A549 treated with GW870086 at 1 μM for 4 hours (cell line): Measurements from ENCODE around the gene SCCPDH. TPM values are rescaled to one million over a fixed set of nuclear protein-coding genes. Genes with fewer than 3 reads are reported as not detected.

Experiments
- total RNA-seq: library from RNA; stranded (reverse); fragments of 200-300 nt; extraction: Qiagen RNA extraction; gene quantifications from 5 replicates; pipeline ENCODE4 v1.2.3, GENCODE V29; 2022; ENCODE audit warnings: low read depth

The SCCPDH gene, protein sequence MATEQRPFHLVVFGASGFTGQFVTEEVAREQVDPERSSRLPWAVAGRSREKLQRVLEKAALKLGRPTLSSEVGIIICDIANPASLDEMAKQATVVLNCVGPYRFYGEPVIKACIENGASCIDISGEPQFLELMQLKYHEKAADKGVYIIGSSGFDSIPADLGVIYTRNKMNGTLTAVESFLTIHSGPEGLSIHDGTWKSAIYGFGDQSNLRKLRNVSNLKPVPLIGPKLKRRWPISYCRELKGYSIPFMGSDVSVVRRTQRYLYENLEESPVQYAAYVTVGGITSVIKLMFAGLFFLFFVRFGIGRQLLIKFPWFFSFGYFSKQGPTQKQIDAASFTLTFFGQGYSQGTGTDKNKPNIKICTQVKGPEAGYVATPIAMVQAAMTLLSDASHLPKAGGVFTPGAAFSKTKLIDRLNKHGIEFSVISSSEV
- total RNA-seq = 44.9 to 51.4 TPM (median 46.6 TPM) in 5 replicates

DNA sequence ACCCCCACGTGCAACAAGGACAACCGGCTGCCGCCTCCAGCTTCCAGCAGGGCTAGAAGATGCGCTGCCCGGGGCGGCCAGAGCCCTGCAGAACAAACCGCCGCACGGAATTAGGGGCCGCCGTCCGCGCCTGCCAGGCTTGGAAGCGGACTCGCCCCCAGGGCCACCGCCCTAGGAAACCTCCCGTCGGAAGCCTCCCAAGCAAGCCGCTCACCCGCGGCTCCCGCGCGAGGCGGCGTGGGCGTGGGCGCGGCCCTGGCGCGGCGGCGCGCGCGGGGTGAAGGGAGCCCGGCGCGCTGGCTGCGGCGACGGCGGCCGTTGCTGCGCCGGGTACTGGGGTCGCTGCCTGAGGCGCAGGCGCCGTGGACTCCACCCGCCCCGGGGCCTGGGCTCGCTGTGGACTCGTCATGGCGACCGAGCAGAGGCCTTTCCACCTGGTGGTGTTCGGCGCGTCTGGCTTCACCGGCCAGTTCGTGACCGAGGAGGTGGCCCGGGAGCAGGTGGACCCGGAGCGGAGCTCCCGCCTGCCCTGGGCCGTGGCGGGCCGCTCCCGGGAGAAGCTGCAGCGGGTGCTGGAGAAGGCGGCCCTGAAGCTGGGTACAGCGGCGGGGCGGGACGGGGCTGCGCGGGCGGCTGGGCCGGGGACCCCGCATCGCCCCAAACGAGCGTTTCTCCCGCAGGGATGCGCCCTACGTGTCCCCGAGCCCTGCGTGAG is at the start of gene SCCPDH:
Gene SCCPDH, plus strand, starts transcription at position 394 of the 715 bp plus-strand sequence. Its CDS starts 14 bp downstream, at position 408.

Other genes with a start within 250 kb of the SCCPDH start
- 12.2 to 14.4 TPM (median 13.9 TPM) in 5 replicates for gene SMYD3, start 217.1 kb upstream of the SCCPDH start, total RNA-seq
- 35.8 to 38.2 TPM (median 37.1 TPM) in 5 replicates for gene TFB2M, start 158.1 kb upstream of the SCCPDH start, total RNA-seq
- gene CNST, start 158.0 kb upstream of the SCCPDH start, total RNA-seq = 6.2 to 9.3 TPM (median 7.9 TPM) in 5 replicates
- gene AHCTF1, start 207.5 kb downstream of the SCCPDH start, total RNA-seq = 23.4 to 31.9 TPM (median 28.2 TPM) in 5 replicates